Measurements from ENCODE around the gene C1QA. TPM values are rescaled to one million over a fixed set of nuclear protein-coding genes. Genes with fewer than 3 reads are reported as not detected.

Gene C1QA
- total and polyA plus RNA-seq, 2 of the 13 experiments (the other 11 are each of a cell fraction or from before 2014, with no cell fraction given), result not detected

DNA sequence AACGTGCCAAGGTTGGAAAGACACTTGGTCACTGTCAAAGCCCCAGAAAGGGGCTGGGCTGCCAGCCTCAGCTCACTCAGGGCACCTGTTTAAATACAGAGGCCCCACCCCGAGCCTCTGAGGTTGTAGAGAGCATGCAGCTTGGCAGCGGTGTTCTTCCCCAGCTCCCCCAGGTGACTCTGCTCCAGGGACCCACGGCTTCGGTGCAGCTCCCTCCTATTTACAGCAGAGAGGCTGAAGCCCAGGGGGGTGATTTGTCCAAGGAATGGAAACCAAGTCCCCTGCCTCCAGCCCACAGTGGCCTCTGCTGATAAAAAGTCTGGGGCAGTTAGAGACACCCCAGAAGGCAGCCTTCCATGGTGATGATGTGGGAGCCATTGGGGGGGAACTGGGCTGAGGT lies 9.1 kb upstream of the C1QA start (continued):
- TF ChIP-seq, protein P1, sequence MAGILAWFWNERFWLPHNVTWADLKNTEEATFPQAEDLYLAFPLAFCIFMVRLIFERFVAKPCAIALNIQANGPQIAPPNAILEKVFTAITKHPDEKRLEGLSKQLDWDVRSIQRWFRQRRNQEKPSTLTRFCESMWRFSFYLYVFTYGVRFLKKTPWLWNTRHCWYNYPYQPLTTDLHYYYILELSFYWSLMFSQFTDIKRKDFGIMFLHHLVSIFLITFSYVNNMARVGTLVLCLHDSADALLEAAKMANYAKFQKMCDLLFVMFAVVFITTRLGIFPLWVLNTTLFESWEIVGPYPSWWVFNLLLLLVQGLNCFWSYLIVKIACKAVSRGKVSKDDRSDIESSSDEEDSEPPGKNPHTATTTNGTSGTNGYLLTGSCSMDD (CRISPR knock-in tag; IDR thresholded peaks at IDR 0.05), result no peak
- no peak for TF ChIP-seq ADNP (CRISPR knock-in tag; IDR thresholded peaks at IDR 0.05)
- TF ChIP-seq ZNF124 (CRISPR knock-in tag; IDR thresholded peaks at IDR 0.05), result no peak
- TF ChIP-seq ZNF180 (CRISPR knock-in tag; IDR thresholded peaks at IDR 0.05; ENCODE audit: borderline replicate concordance, low read depth), result no peak
- no peak for TF ChIP-seq PRPF4 (IDR thresholded peaks at IDR 0.05; ENCODE audit: low read depth, low read length, poor library complexity, severe bottlenecking)

DNA sequence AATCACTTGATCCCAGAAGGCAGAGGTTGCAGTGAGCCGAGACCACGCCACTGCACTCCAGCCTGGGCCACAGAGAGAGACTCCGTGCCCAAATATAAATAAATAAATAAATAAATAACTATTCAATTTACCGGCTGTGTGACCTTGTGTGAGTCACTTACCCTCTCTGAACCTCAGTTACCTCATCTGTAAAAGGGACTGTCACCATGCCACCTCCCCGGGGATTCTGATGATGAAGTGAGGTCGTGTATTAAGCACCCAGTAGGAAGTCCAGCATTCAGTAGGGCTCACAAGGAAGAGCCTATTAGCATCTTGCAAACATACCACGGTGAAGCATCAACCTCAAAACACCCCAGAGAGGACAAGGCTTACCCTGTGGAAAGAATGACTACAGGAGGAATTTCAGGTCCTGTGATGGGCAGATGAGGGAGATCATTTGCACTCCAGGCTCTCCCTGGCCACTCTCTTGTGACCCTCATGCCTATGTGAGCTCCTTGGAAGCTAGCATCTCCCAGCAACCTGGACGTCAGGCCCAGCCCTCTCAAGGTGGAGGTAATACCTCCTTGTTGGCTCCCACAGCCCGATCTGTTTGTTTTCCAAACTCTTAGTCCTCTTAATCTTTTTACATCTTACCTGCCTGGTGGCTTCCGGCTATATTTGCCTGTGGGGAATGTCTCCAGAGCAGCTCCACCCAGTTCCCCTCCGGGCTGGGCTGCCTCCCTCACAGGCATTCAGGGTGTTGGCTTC lies 7.6 kb upstream of the C1QA start:
- Histone ChIP-seq H3K27me3 (ENCODE audit: control insufficient read depth in 1 of 2, insufficient read depth in 2 of 2, low read length in 2 of 2) (peaks cover 3 to 34% of the 10 kb centered on the region in 2 experiments; a peak in 2 of 5 replicates), H3K4me3 (replicated peaks in 1 of 3; ENCODE audit: insufficient read depth in 1 of 3, low read depth in 2 of 3, low read length in 3 of 3) (no peak overlapping the region), H3K79me2 (ENCODE audit: insufficient read depth, low read length) (no peaks in the 10 kb centered on the region), H4K20me1 (ENCODE audit: insufficient read depth, low read length) (no peaks in the 10 kb centered on the region), H3K9ac (ENCODE audit: insufficient read depth, low read depth, low read length) (no peak overlapping the region), H3K4me1 (ENCODE audit: insufficient read depth, low read length) (no peaks in the 10 kb centered on the region), H3K4me2 (ENCODE audit: low read depth, low read length) (no peak overlapping the region), H3K36me3 (replicated peaks in 1 of 2; ENCODE audit: control insufficient read depth in 1 of 2, insufficient read depth in 2 of 2, low read length in 2 of 2) (no peaks in the 10 kb centered on the region), H3K27ac (ENCODE audit: extremely low read length, insufficient read depth, low read length) (no peak overlapping the region), H2AFZ (ENCODE audit: low read length) (no peak overlapping the region), H3K9me3 (ENCODE audit: low read length) (no peaks in the 10 kb centered on the region)
- ChIA-PET CTCF (ENCODE audit: low intra/inter-chr PET ratio, low total read pairs) (no interaction called here), POLR2A (no interaction called here)
- intact Hi-C loops (cut with micrococcal nuclease; ENCODE audit: unreplicated experiment) (no loop called here), in situ Hi-C loops (cut with HindIII; ENCODE audit: extremely low pct_ligation_motif_present, low pct_unique_long_range_greater_than_20kb) (no loop called here)
- no peak for TF ChIP-seq KMT2B (CRISPR knock-in tag; IDR thresholded peaks at IDR 0.05)
- TF ChIP-seq, protein P2, sequence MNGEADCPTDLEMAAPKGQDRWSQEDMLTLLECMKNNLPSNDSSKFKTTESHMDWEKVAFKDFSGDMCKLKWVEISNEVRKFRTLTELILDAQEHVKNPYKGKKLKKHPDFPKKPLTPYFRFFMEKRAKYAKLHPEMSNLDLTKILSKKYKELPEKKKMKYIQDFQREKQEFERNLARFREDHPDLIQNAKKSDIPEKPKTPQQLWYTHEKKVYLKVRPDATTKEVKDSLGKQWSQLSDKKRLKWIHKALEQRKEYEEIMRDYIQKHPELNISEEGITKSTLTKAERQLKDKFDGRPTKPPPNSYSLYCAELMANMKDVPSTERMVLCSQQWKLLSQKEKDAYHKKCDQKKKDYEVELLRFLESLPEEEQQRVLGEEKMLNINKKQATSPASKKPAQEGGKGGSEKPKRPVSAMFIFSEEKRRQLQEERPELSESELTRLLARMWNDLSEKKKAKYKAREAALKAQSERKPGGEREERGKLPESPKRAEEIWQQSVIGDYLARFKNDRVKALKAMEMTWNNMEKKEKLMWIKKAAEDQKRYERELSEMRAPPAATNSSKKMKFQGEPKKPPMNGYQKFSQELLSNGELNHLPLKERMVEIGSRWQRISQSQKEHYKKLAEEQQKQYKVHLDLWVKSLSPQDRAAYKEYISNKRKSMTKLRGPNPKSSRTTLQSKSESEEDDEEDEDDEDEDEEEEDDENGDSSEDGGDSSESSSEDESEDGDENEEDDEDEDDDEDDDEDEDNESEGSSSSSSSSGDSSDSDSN (CRISPR knock-in tag; IDR thresholded peaks at IDR 0.05), result no peak
- TF ChIP-seq, protein P3, sequence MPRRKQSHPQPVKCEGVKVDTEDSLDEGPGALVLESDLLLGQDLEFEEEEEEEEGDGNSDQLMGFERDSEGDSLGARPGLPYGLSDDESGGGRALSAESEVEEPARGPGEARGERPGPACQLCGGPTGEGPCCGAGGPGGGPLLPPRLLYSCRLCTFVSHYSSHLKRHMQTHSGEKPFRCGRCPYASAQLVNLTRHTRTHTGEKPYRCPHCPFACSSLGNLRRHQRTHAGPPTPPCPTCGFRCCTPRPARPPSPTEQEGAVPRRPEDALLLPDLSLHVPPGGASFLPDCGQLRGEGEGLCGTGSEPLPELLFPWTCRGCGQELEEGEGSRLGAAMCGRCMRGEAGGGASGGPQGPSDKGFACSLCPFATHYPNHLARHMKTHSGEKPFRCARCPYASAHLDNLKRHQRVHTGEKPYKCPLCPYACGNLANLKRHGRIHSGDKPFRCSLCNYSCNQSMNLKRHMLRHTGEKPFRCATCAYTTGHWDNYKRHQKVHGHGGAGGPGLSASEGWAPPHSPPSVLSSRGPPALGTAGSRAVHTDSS (CRISPR knock-in tag; conservative IDR thresholded peaks at IDR 0.05), result no peak
- no peak for TF ChIP-seq ZNF10 (CRISPR knock-in tag; IDR thresholded peaks at IDR 0.05; ENCODE audit: borderline replicate concordance, low read depth)
- TF ChIP-seq PPARG (CRISPR knock-in tag; conservative IDR thresholded peaks at IDR 0.05), result no peak
- no peak for TF ChIP-seq ZNF431 (CRISPR knock-in tag; IDR thresholded peaks at IDR 0.05; ENCODE audit: borderline replicate concordance, low read depth)
- TF ChIP-seq MBD4 (IDR thresholded peaks at IDR 0.05; ENCODE audit: borderline replicate concordance, low read length), result no peak
- TF ChIP-seq KLF9 (CRISPR knock-in tag; IDR thresholded peaks at IDR 0.05; ENCODE audit: low read depth), result no peak
- FAIRE-seq (no peak), ATAC-seq (no peak), DNase-seq (ENCODE audit: low spot score) (no peak)
- BruUV-seq (replicated peaks), result no TSS peak
- 10% methylated on average over 11 of the region's 11 CpGs for WGBS (ENCODE audit: low lambda C conversion rate)

Measured in HepG2 (cell line).